ENCODE measurements around the gene LFNG. TPM values are rescaled to one million over a fixed set of nuclear protein-coding genes. Genes with fewer than 3 reads are reported as not detected.

LFNG gene
- total and polyA plus RNA-seq, 10 donors = 21.2 to 47.4 (median 34.0) TPM

- 78 to 92% (median 85%) methylated on average over 16 to 36 of the region's 36 CpGs for WGBS, 5 donors
- Histone ChIP-seq H3K4me3 (peak overlapping the region in 1 of 8 donors; percentile 13), H3K4me1 (peaks cover 88 to 100% (median 100%) of the 10 kb centered on the region in 6 donors), H3K36me3 (peaks cover 0 to 45% (median 23%) of the 10 kb centered on the region in 6 donors), H3K27ac (peak overlapping the region in 6 of 8 donors; percentile 29 to 96 (median 74)), H3K9me3 (no peaks in the 10 kb centered on the region), H3K27me3 (replicated peaks in 1 of 7) (peaks cover 0 to 12% (median 0%) of the 10 kb centered on the region in 7 donors)
- peak; percentile 87 for DNase-seq
- intact Hi-C loops (cut with DNase I; ENCODE audit: low total_unique reads) = no loop called here
- TF ChIP-seq CTCF (IDR thresholded peaks at IDR 0.05 in 8 of 11, conservative IDR thresholded peaks at IDR 0.05 in 3 of 11) (no peak), POLR2A (IDR thresholded peaks at IDR 0.05) (no peak), POLR2AphosphoS5 (IDR thresholded peaks at IDR 0.05) (peak in 2 of 3 donors; percentile 25 to 42)
Measured at GRCh38 chr7:2525658-2526630, 6.4 kb downstream of the LFNG start.

- peaks cover 0 to 45% (median 23%) of the 10 kb centered on the region in 6 donors for H3K36me3 ChIP-seq
- H3K4me3 ChIP-seq = no peak overlapping the region
- TF ChIP-seq CTCF (IDR thresholded peaks at IDR 0.05 in 8 of 11, conservative IDR thresholded peaks at IDR 0.05 in 3 of 11) (no peak), POLR2A (IDR thresholded peaks at IDR 0.05) (no peak), POLR2AphosphoS5 (IDR thresholded peaks at IDR 0.05) (peak in 1 of 3 donors; percentile 7)
- DNase-seq = peak; percentile 78
- peak overlapping the region in 4 of 8 donors; percentile 13 to 96 (median 94) for H3K27ac ChIP-seq
- no peaks in the 10 kb centered on the region for H3K9me3 ChIP-seq
- peaks cover 0 to 3% (median 0%) of the 10 kb centered on the region in 7 donors for H3K27me3 ChIP-seq (replicated peaks in 1 of 7)
- 89 to 94% (median 91%) methylated on average over 32 to 40 of the region's 40 CpGs for WGBS, 5 donors
- intact Hi-C loops (cut with DNase I; ENCODE audit: low total_unique reads) = no loop called here
- H3K4me1 ChIP-seq = peaks cover 80 to 100% (median 97%) of the 10 kb centered on the region in 6 donors
Measured at GRCh38 chr7:2526659-2527504, 7.3 kb downstream of the LFNG start.

- H3K4me3 ChIP-seq = peak overlapping the region in 1 of 8 donors; percentile 64
- DNase-seq = peak; percentile 80
- H3K36me3 ChIP-seq = peaks cover 0 to 45% (median 23%) of the 10 kb centered on the region in 6 donors
- no peaks in the 10 kb centered on the region for H3K9me3 ChIP-seq
- H3K27me3 ChIP-seq (replicated peaks in 1 of 7) = no peaks in the 10 kb centered on the region
- peak overlapping the region in 7 of 8 donors; percentile 80 to 96 (median 94) for H3K27ac ChIP-seq
- TF ChIP-seq CTCF (IDR thresholded peaks at IDR 0.05 in 8 of 11, conservative IDR thresholded peaks at IDR 0.05 in 3 of 11) = no peak
- no peak for TF ChIP-seq POLR2AphosphoS5 (IDR thresholded peaks at IDR 0.05)
- TF ChIP-seq POLR2A (IDR thresholded peaks at IDR 0.05) = no peak
- intact Hi-C loops (cut with DNase I; ENCODE audit: low total_unique reads) = no loop called here
- peaks cover 71 to 95% (median 88%) of the 10 kb centered on the region in 6 donors for H3K4me1 ChIP-seq
- WGBS, 5 donors = 67 to 78% (median 75%) methylated on average over 11 to 17 of the region's 17 CpGs
Measured at GRCh38 chr7:2527505-2528467, 8.2 kb downstream of the LFNG start.

Measured in spleen (tissue), 11 donors.